ENCODE results near the gene BCLAF1.
A peak's percentile ranks its signal among the peaks of the same experiment; 100 is the strongest.

Gene BCLAF1

GRCh38 chr6:136289579-136290409 lies at the start of gene BCLAF1:
TSS of gene BCLAF1 (minus strand) at chr6:136289846. CDS start at chr6:136279866, 9,980 bp downstream.
- peak; percentile 100 for DNase-seq

GRCh38 chr6:136338486-136338885 lies 48.8 kb upstream of the BCLAF1 start:
- DNase-seq = no peak

GRCh38 chr6:136337606-136338005 lies 48.0 kb upstream of the BCLAF1 start:
- no peak for DNase-seq

- no peak for DNase-seq
Measured at GRCh38 chr6:136337121-136337520, 47.5 kb upstream of the BCLAF1 start.

GRCh38 chr6:136335736-136336363 lies 46.2 kb upstream of the BCLAF1 start:
- no peak for DNase-seq

GRCh38 chr6:136334853-136335252 lies 45.2 kb upstream of the BCLAF1 start:
- no peak for DNase-seq

- DNase-seq = no peak
Measured at GRCh38 chr6:136334465-136334846, 44.8 kb upstream of the BCLAF1 start.

GRCh38 chr6:136333824-136334464 lies 44.3 kb upstream of the BCLAF1 start:
- no peak for DNase-seq

GRCh38 chr6:136331461-136331860 lies 41.8 kb upstream of the BCLAF1 start:
- DNase-seq = no peak

- no peak for DNase-seq
Measured at GRCh38 chr6:136330634-136331033, 41.0 kb upstream of the BCLAF1 start.

GRCh38 chr6:136326038-136326553 lies 36.5 kb upstream of the BCLAF1 start:
- DNase-seq = no peak

- no peak for DNase-seq
Measured at GRCh38 chr6:136324686-136325380, 35.2 kb upstream of the BCLAF1 start.

- no peak for DNase-seq
Measured at GRCh38 chr6:136323431-136324112, 33.9 kb upstream of the BCLAF1 start.

- no peak for DNase-seq
Measured at GRCh38 chr6:136319732-136320131, 30.1 kb upstream of the BCLAF1 start.

- no peak for DNase-seq
Measured at GRCh38 chr6:136318676-136319075, 29.0 kb upstream of the BCLAF1 start.

GRCh38 chr6:136317971-136318370 lies 28.3 kb upstream of the BCLAF1 start:
- DNase-seq = no peak

GRCh38 chr6:136317021-136317694 lies 27.5 kb upstream of the BCLAF1 start:
- peak; percentile 54 for DNase-seq

- no peak for DNase-seq
Measured at GRCh38 chr6:136315594-136315993, 25.9 kb upstream of the BCLAF1 start.

GRCh38 chr6:136312975-136313374 lies 23.3 kb upstream of the BCLAF1 start:
- no peak for DNase-seq

- no peak for DNase-seq
Measured at GRCh38 chr6:136309729-136310311, 20.2 kb upstream of the BCLAF1 start.

GRCh38 chr6:136309171-136309570 lies 19.5 kb upstream of the BCLAF1 start:
- DNase-seq = no peak

Data from CD4-positive, alpha-beta T cell treated with Interferon gamma for 1 hour (primary cell).